Left colon (tissue), 2 donors: ENCODE results near the gene NECAP2. TPM values are rescaled to one million over a fixed set of nuclear protein-coding genes. Genes with fewer than 3 reads are reported as not detected.

Experiments used
- total RNA-seq, 2 donors: library from RNA; stranded (reverse); fragmentation: NEBNext Ultra II Directional; extraction: Animal tissue kit (Norgen Biotek cat#: 25700); gene quantifications; one replicate each; pipeline ENCODE4 v1.2.1, GENCODE V29; 2021
- donor health status: DM: no; HTN: no; CAD: no.
- donor health status: DM: yes; HTN: yes; CAD: no.

Gene NECAP2
- total RNA-seq, 2 donors from 2014 or later: 41.5 to 57.0 TPM

Other genes with a start within 250 kb of the NECAP2 start
- gene ARHGEF19, start 228.1 kb upstream of the NECAP2 start, total RNA-seq: 10 to 100 TPM in 1 of 2 donors, 1 to 10 TPM in 1; 8.0 to 10.6 TPM
- 1 to 10 TPM; 5.9 to 7.6 TPM for gene CPLANE2, start 203.5 kb upstream of the NECAP2 start, total RNA-seq
- 10 to 100 TPM; 13.4 to 14.8 TPM for gene FBXO42, start 88.2 kb upstream of the NECAP2 start, total RNA-seq
- gene SZRD1, start 73.5 kb upstream of the NECAP2 start, total RNA-seq: 100 to 1,000 TPM; 111 to 123 TPM
- not detected for gene SPATA21, start 3.3 kb upstream of the NECAP2 start, total RNA-seq
- gene RNU1-1, start 73.6 kb downstream of the NECAP2 start, total RNA-seq: 1,000 to 10,000 TPM; 3,977 to 5,589 TPM
- 100 to 1,000 TPM; 101 to 109 TPM for gene NBPF1, start 172.8 kb downstream of the NECAP2 start, total RNA-seq
- gene RNU1-3, start 226.2 kb downstream of the NECAP2 start, total RNA-seq: 1,000 to 10,000 TPM; 3,977 to 5,589 TPM